ENCODE measurements around the gene DCDC2C.

The DCDC2C gene

GRCh38 chr2:3739313-3739712 lies 35.9 kb downstream of the DCDC2C start:
- Histone ChIP-seq H3K4me3 (ENCODE audit: low read length) (no peak overlapping the region), H3K36me3 (replicated peaks; ENCODE audit: low read depth, low read length) (no peaks in the 10 kb centered on the region), H4K20me1 (ENCODE audit: insufficient read depth, low read length) (no peaks in the 10 kb centered on the region), H3K9ac (ENCODE audit: low read length) (no peak overlapping the region), H3K27me3 (ENCODE audit: low read depth, low read length) (peaks cover 12% of the 10 kb centered on the region), H3K4me2 (ENCODE audit: low read length) (no peak overlapping the region), H3K27ac (ENCODE audit: low read length) (no peak overlapping the region), H2AFZ (ENCODE audit: low read depth, low read length) (no peak overlapping the region), H3K4me1 (ENCODE audit: low read length) (no peaks in the 10 kb centered on the region), H3K79me2 (ENCODE audit: low read length) (no peaks in the 10 kb centered on the region), H3K9me3 (ENCODE audit: insufficient read depth, low read length) (no peaks in the 10 kb centered on the region)
- TF ChIP-seq CTCF (IDR thresholded peaks at IDR 0.05; ENCODE audit: low read depth, low read length) = no peak
- no peak for TF ChIP-seq EZH2phosphoT487 (IDR thresholded peaks at IDR 0.05; ENCODE audit: low read depth)

GRCh38 chr2:3741396-3741795 lies 38.0 kb downstream of the DCDC2C start:
- Histone ChIP-seq H3K9me3 (ENCODE audit: insufficient read depth, low read length) (no peaks in the 10 kb centered on the region), H3K4me1 (ENCODE audit: low read length) (no peaks in the 10 kb centered on the region), H3K79me2 (ENCODE audit: low read length) (no peaks in the 10 kb centered on the region), H3K4me3 (ENCODE audit: low read length) (no peak overlapping the region), H3K27me3 (ENCODE audit: low read depth, low read length) (peaks cover 5% of the 10 kb centered on the region; the same call in 1 of the 2 replicates), H4K20me1 (ENCODE audit: insufficient read depth, low read length) (no peaks in the 10 kb centered on the region), H3K27ac (ENCODE audit: low read length) (no peak overlapping the region), H2AFZ (ENCODE audit: low read depth, low read length) (no peak overlapping the region), H3K4me2 (ENCODE audit: low read length) (no peak overlapping the region), H3K9ac (ENCODE audit: low read length) (no peak overlapping the region), H3K36me3 (replicated peaks; ENCODE audit: low read depth, low read length) (no peaks in the 10 kb centered on the region)
- TF ChIP-seq EZH2phosphoT487 (IDR thresholded peaks at IDR 0.05; ENCODE audit: low read depth) (no peak), CTCF (IDR thresholded peaks at IDR 0.05; ENCODE audit: low read depth, low read length) (no peak)

- TF ChIP-seq EZH2phosphoT487 (IDR thresholded peaks at IDR 0.05; ENCODE audit: low read depth) (no peak), CTCF (IDR thresholded peaks at IDR 0.05; ENCODE audit: low read depth, low read length) (no peak)
- H3K4me3 ChIP-seq (ENCODE audit: low read length) = no peak overlapping the region
- H4K20me1 ChIP-seq (ENCODE audit: insufficient read depth, low read length) = no peaks in the 10 kb centered on the region
- H3K79me2 ChIP-seq (ENCODE audit: low read length) = no peaks in the 10 kb centered on the region
- no peaks in the 10 kb centered on the region for H3K9me3 ChIP-seq (ENCODE audit: insufficient read depth, low read length)
- H2AFZ ChIP-seq (ENCODE audit: low read depth, low read length) = no peak overlapping the region
- H3K27me3 ChIP-seq (ENCODE audit: low read depth, low read length) = 0 out of 2 replicates have a peak, but pooled peaks cover under 1% of the 10 kb centered on the region
- no peaks in the 10 kb centered on the region for H3K36me3 ChIP-seq (replicated peaks; ENCODE audit: low read depth, low read length)
- H3K9ac ChIP-seq (ENCODE audit: low read length) = no peak overlapping the region
- no peak overlapping the region for H3K27ac ChIP-seq (ENCODE audit: low read length)
- no peaks in the 10 kb centered on the region for H3K4me1 ChIP-seq (ENCODE audit: low read length)
- H3K4me2 ChIP-seq (ENCODE audit: low read length) = no peak overlapping the region
These were observed 38.7 kb downstream of the DCDC2C start for GRCh38 chr2:3741867-3742602.

GRCh38 chr2:3742743-3743508 lies 39.6 kb downstream of the DCDC2C start:
- no peak overlapping the region for H3K4me3 ChIP-seq (ENCODE audit: low read length)
- no peaks in the 10 kb centered on the region for H3K36me3 ChIP-seq (replicated peaks; ENCODE audit: low read depth, low read length)
- no peak overlapping the region for H3K4me2 ChIP-seq (ENCODE audit: low read length)
- peaks cover 9% of the 10 kb centered on the region; the same call in 1 of the 2 replicates for H3K27me3 ChIP-seq (ENCODE audit: low read depth, low read length)
- H3K9me3 ChIP-seq (ENCODE audit: insufficient read depth, low read length) = no peaks in the 10 kb centered on the region
- H3K79me2 ChIP-seq (ENCODE audit: low read length) = no peaks in the 10 kb centered on the region
- no peak overlapping the region for H3K27ac ChIP-seq (ENCODE audit: low read length)
- no peaks in the 10 kb centered on the region for H3K4me1 ChIP-seq (ENCODE audit: low read length)
- no peak overlapping the region for H3K9ac ChIP-seq (ENCODE audit: low read length)
- TF ChIP-seq EZH2phosphoT487 (IDR thresholded peaks at IDR 0.05; ENCODE audit: low read depth) (no peak), CTCF (IDR thresholded peaks at IDR 0.05; ENCODE audit: low read depth, low read length) (no peak)
- no peak overlapping the region for H2AFZ ChIP-seq (ENCODE audit: low read depth, low read length)
- no peaks in the 10 kb centered on the region for H4K20me1 ChIP-seq (ENCODE audit: insufficient read depth, low read length)
